ELR (cell line): Measurements from ENCODE around the gene PRCP.
"Not testable (repeated sequence)": the region's sequence is repeated elsewhere in the genome, so short reads cannot be mapped to it uniquely, and the experiment has no call there.

Experiments used
- DNase-seq: peaks from one replicate; pipeline ENCODE4 v3.0.0-alpha.2; 2015; ENCODE audit warnings: low read depth

The PRCP gene

GRCh38 chr11:82900277-82901164 lies at the start of gene PRCP:
PRCP (minus strand) TSS chr11:82900430; CDS start chr11:82900402, 28 bp downstream.
- DNase-seq = peak; percentile 92

DNA sequence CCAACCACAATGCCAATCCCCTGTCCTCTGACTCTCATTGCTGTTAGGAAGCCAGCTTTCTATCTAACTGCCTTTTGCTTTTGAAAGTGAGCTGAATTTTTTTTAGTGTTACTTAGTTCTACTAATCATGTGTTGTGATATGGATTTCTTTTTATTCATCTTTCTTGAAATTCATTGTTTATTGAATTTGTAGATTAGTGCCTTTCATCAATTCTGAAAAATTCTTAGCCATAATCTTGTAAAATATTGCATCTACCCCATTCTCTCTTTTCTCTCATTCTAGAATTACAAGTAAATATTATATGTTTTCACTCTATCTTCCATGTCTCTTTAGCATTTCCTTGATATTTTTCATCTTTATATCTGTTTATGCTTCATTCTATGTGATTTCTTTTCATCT lies 49.1 kb upstream of the PRCP start:
- no peak for DNase-seq

DNA sequence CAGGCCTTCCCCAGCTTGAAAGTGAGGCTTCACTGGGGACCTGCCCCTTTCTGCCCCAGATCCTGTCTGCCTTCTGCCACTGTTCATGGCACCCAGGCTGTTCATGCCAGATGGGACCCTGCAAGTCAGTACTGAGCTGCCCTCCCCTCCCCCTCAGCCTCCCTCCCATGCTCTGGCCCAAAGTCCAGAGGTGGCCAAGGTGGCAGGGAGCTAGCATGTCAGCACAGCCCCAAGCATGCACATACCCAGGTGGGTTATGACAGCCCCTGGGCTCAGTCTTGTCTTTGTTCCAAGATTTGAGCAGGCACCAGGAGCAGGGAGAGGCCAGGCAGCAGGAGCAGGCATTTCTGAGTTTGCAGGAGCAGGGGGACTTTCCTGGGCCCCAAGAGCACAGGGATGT lies 45.5 kb upstream of the PRCP start:
- no peak for DNase-seq

DNA sequence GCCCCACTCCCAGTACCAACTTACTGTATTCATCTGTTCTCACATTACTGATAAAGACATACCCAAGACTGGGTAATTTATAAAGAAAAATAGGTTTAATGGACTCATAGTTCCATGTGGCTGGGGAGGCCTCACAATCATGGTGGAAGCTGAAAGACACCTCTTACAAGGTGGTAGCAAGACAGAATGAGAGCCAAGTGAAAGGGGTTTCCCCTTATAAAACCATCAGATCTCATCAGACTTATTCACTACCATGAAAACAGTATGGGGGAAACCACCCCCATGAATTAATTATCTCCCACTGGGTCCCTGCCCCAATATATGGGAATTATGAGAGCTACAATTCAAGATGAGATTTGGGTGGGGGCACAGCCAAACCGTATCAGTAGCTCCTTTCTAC lies 44.8 kb upstream of the PRCP start:
- DNase-seq = not testable (repeated sequence)

DNA sequence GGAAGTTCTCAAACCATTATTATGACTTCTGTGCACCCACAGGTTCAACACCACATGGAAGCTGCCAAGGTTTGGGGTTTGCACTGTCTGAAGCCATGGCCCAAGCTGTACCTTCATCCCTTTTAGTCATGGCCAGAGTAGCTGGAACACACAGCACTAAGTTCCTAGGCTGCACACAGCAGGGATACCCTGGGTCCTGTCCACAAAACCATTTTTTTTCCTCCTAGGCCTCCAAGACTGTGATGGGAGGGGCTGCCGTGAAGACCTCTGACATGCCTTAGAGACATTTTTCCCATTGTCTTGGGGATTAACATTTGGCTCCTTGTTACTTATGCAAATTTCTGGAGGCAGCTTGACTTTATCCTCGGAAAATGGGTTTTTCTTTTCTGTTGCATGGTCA lies 44.0 kb upstream of the PRCP start:
- DNase-seq = no peak

- DNase-seq = not testable (repeated sequence)
Measured at GRCh38 chr11:82943430-82943829, 43.2 kb upstream of the PRCP start.

GRCh38 chr11:82942376-82942775 lies 42.1 kb upstream of the PRCP start:
- no peak for DNase-seq

DNA sequence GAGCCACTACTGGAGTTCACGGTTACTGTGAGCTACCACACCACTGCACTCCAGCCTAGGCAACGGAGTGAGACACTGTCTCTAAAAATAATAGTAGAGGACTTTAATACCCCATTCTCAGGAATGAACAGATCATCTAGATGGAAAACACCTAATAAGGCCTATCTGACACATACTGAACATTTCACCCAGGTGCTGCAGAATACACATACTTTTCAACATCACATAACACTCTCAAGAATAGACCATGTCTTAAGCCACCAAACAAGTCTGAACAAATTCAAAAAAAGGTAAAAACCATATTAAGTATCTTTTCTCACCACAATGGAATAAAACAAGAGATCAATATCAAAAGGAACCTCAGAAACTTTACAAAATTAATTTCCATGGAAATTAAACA lies 39.2 kb upstream of the PRCP start:
- no peak for DNase-seq

DNA sequence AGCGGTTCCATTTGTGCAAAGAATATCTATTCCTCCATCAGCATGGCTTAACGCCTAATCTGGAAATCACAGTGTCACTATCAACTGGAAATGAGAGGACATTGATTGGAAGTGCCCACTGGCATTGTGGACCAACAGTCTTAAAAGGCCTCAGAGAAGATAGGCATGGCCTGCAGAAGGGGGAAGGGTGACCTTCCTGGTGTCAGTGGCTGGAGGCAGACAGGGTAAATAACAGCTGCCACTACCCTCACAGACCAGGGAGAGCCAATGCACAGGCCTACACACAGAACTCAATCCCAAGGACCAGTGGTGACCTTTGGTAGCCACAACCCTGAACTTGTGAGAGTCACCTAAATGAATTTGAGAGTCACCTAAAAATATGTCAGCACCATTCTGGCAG lies 37.3 kb upstream of the PRCP start:
- no peak for DNase-seq

DNA sequence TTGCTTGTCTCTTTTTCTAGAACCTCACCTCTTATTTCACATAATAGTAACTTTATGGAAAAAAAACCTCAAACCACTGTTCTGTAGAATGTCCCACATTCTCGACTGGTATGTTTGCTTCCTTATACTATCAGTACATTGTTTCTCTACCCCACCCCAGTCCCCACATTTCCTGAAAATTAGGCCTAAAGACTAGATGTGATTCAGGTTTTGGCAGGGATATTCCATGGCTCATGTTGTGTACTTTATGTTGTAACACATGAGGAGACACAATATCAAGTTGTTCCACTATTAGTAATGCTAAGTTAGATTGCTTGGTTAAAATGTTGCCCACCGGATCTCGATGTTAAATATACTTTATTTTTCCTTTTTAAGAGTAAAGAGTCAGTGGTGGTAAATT lies 36.0 kb upstream of the PRCP start:
- DNase-seq = no peak

DNA sequence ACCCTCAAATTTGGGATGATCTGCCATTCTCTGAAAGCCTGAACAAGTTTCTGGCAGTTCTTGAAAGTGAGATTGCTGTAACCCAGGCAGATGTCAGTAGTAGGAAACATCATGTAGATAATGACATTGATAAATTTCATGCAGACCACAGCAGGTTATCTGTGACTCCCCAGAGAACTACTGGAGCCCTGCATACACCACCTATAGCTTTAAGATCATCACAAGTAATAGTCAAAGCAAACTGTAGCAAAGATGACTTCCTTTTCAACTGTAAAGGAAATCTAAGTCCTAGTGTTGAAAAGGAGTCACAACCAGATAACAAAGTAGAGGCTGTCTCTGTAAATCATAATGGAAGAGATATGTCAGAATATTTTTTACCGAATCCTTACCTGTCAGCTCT lies 32.3 kb upstream of the PRCP start:
- no peak for DNase-seq

DNA sequence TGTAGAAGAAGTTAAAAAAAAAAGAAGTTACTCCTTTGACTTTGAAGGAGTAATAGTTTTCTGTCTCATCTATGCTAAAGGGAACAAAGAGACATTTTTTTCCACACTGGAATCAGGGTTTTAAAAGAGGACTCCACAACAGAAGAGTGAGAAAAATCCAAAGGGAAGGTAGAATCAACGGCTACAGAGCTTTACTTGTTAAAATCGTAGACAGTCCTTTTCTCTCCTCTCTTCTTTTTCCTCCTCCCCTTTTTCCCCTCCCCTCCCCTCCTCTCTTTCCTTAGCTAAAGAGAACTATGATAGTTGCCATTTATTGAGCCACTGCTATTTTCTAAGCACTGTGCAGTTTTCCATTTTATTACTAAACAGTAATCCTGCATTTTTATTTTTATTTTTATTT lies 30.5 kb upstream of the PRCP start:
- DNase-seq = no peak

GRCh38 chr11:82930229-82930628 lies 30.0 kb upstream of the PRCP start:
- DNase-seq = no peak

DNA sequence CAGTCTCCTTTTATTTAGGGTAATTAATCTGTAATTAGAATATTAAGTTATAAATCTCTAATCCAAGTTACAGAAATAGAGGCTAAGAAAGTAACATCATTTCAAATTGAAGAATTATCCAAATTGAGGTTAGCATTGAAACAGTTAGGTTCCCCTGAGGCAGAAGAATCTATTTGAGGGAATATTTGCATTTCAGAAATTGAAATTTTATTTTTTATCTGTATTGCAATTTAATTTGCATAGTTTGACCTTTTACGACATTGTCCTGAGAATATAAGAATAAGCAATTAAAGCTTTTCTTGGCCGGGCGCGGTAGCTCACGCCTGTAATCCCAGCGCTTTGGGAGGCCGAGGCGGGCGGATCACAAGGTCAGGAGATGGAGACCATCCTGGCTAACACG lies 28.9 kb upstream of the PRCP start:
- DNase-seq = no peak

DNA sequence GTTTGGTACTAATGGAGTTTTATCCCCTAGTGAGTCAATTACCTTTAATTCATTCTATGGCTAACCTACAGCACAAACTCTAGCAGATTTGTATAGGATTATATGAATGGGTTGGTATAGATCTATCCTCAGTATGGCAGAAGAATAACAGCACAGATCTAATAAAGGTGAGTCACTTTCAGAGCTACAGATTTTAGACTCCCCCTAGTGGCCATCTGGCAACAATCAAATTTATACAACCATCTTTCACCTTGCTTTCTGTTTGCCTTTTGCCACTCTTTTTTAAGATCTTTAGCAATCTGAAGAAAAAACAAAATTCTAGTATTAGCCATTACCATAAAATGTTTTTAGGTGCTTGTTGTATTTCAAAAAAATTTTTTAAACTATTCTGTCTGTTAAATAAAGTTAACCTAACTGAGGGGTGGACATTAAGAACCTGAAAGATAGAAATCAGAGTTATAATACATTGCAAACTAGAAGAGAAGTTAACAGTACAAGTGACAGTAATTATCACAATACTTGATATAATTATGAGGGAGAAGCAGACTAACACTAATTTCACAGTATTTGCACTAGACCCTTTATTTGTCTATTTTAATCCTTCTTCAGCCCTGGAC lies 27.1 kb upstream of the PRCP start:
- DNase-seq = peak; percentile 80

GRCh38 chr11:82924522-82925224 lies 24.4 kb upstream of the PRCP start:
- no peak for DNase-seq

- not testable (repeated sequence) for DNase-seq
Measured at GRCh38 chr11:82922396-82923173, 22.4 kb upstream of the PRCP start.

DNA sequence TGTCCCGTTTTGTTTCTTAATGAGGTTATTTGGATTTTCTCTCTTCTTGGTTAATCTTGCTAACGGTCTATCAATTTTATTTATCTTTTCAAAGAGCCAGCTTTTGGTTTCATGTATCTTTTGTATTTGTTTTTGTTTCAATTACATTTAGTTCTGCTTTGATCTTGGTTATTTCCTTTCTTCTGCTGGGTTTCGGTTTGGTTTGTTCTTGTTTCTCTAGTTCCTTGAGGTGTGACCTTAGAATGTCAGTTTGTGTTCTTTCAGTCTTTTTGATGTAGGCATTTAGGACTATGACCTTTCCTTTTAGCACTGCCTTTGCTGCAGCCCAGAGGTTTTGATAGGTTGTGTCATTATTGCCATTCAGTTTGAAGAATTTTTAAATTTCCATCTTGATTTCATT lies 20.0 kb upstream of the PRCP start:
- DNase-seq = not testable (repeated sequence)

DNA sequence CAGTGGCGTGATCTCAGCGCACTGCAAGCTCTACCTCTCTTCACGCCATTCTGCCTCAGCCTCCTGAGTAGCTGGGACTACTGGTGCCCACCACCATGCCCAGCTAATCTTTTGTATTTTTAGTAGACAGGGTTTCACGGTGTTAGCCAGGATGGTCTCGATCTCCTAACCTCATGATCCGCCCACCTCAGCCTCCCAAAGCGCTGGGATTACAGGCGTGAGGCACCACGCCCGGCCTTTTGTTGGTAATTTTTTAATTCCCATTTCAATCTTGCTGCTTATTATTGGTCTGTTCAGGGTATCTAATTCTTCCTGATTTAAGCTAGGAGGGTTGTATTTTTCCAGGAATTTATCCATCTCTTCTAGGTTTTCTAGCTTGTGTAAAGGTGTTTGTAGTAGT lies 19.6 kb upstream of the PRCP start:
- not testable (repeated sequence) for DNase-seq

DNA sequence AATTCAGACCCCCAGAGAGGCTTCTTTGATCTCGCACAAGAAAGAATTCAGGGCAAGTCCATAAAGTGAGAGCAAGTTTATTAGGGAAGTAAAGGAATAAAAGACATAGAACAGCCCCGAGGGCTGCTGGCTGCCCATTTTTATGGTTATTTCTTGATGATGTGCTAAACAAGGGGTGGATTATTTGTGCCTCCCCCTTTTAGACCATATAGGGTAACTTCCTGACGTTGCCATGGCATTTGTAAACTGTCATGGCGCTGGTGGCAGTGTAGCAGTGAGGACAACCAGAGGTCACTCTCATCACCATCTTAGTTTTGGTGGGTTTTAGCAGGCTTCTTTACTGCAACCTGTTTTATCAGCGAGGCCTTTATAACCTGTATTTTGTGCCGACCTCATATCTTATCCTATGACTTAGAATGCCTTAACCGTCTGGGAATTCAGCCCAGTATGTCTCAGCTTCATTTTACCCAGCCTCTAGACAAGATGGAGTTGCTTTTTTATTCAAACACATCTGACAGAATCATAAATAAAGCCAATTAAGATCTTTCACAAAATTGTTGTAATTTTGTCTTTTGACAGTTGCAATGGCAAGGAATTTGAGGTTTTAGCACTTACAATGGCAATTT lies 8.9 kb upstream of the PRCP start:
- no peak for DNase-seq

GRCh38 chr11:82908311-82908710 lies 8.1 kb upstream of the PRCP start:
- DNase-seq = no peak

- DNase-seq = no peak
Measured at GRCh38 chr11:82907371-82907770, 7.1 kb upstream of the PRCP start.
